ENCODE measurements around the gene FOLR1.

- TF ChIP-seq, protein P1, sequence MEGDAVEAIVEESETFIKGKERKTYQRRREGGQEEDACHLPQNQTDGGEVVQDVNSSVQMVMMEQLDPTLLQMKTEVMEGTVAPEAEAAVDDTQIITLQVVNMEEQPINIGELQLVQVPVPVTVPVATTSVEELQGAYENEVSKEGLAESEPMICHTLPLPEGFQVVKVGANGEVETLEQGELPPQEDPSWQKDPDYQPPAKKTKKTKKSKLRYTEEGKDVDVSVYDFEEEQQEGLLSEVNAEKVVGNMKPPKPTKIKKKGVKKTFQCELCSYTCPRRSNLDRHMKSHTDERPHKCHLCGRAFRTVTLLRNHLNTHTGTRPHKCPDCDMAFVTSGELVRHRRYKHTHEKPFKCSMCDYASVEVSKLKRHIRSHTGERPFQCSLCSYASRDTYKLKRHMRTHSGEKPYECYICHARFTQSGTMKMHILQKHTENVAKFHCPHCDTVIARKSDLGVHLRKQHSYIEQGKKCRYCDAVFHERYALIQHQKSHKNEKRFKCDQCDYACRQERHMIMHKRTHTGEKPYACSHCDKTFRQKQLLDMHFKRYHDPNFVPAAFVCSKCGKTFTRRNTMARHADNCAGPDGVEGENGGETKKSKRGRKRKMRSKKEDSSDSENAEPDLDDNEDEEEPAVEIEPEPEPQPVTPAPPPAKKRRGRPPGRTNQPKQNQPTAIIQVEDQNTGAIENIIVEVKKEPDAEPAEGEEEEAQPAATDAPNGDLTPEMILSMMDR (IDR thresholded peaks at IDR 0.05; ENCODE audit: insufficient read depth, low read length): no peak
- TF ChIP-seq POLR2AphosphoS5 (IDR thresholded peaks at IDR 0.05; ENCODE audit: low read depth): no peak
- no peak for TF ChIP-seq REST (IDR thresholded peaks at IDR 0.05; ENCODE audit: insufficient replicate concordance, low read depth)
- TF ChIP-seq SPI1 (IDR thresholded peaks at IDR 0.05; ENCODE audit: borderline replicate concordance, low read depth): no peak
These were observed 50.2 kb downstream of the FOLR1 start for GRCh38 chr11:72242141-72242540.
